NK-92 (cell line): ENCODE measurements around the gene OR52K1.
"Not testable (repeated sequence)": the region's sequence is repeated elsewhere in the genome, so short reads cannot be mapped to it uniquely, and the experiment has no call there.

Source experiments
- DNase-seq: peaks from one replicate; lab custom pipeline; 2025; ENCODE audit not compliant: unreplicated experiment; lab: John Stamatoyannopoulos, UW

Gene OR52K1

GRCh38 chr11:4491405-4491804 is 9.0 kb downstream of the OR52K1 start:
- not testable (repeated sequence) for DNase-seq

- DNase-seq, result no peak
Measured at GRCh38 chr11:4491878-4492606, 9.6 kb downstream of the OR52K1 start.

- DNase-seq, result no peak
Measured at GRCh38 chr11:4493480-4493818, 11.0 kb downstream of the OR52K1 start.

- DNase-seq, result no peak
Measured at GRCh38 chr11:4495487-4495886, 13.0 kb downstream of the OR52K1 start.

DNA sequence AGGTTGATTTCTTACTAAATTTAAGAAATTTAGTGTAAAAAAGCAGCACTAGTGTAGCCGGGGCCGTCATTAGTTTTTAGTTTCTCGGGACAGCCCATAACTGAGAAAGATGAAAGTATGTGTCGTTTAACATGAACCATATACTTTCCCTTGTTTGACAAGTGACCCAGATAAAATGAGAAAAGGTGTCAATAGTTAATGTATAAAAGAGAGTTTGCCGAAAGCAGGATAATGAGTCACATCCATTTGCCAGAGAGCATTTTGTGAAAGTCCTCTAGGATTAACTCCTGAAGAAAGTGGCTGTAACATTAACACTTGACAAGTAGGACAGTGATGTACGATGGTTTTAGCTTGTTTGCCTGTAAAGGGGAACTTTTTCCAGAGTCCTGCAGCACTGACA is 13.5 kb downstream of the OR52K1 start:
- no peak for DNase-seq

DNA sequence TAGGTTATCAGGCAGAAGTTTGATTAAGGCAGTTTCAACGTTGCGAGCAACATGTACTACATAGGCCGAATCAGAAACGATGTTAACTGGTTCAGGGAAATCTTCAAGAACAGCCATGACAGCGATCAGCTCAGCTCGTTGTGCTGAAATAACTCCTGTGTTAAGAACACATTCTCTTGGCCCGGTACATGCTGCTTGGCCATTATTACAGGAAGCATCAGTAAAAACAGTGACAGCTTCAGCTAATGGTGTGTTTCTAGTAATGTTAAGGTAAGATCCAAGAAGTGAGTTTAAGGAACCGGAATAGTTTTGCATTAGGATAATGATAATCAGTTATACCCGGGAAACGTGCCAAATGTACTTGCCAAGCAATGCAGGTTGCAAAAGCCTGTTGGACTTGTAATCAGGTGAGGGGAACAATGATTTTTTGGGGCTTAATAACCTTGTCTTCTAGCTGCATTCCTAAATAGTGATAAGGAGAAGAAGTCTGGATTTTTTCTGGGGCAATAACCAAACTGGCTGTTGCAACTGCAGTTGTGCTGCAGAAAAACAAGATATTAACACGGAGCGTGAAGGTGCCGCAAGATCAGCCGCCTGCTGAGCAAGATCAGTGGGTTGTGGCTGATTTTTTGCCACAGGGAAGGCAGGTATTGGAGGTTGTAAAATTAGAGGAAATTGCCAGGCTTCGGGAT is 14.3 kb downstream of the OR52K1 start:
- no peak for DNase-seq

DNA sequence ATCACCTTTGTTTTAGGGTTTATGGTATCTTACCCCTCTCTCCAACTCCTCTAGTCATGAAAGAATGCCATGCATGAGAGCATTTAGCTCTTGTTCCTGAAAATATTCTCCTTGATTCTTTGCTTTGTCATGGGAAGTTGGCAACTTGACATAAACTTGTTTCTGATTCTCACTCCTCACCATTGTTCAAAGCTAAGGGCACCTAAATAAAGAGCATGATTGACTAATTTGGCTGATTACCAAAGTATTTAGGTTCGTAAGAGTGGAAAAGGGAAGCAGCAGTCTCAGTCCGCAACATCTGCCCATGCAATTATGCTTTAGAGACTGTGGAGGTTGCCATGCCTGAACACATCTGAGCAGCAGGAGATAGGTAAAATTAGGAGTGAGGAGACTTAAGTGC is 26.4 kb downstream of the OR52K1 start:
- DNase-seq, result no peak

- DNase-seq, result no peak
Measured at GRCh38 chr11:4511282-4512245, 29.1 kb downstream of the OR52K1 start.

DNA sequence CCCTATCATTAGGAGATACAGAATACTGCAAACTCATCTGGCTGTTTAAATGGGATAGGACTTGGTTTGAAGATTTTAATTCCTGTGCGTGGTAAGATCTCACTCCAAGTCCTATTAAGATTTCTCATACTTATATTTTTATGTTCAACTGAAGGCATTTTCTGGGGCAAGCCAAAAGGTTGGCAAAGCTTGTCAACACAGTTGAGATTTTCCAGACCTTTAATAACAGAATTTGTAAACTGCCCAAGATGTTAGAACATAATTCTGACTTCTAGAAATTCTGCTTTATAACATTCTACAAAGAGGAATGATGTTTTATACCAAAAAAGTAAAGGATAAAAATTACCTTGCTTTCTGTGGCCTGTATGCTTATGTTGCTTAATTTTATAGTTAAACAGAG is 31.8 kb downstream of the OR52K1 start:
- DNase-seq, result no peak

DNA sequence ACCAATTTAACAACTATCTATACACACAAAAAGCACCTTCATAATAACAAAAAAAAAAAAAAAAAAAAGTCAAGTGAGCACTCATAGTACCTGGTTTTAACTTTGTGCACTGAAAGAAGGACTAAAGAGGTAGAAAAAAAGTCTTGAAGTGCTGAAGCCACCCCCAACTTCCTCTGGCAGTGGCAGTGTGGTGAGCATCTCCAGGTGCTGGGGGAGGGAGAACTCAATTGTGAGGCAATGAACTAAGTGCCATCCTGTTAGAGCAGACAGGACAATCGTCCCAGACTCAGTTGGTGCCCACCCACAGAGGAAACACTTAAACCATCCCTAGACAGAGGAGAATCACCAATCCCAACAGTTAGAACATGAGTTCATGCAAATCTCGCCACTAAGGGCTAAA is 39.9 kb downstream of the OR52K1 start:
- no peak for DNase-seq

DNA sequence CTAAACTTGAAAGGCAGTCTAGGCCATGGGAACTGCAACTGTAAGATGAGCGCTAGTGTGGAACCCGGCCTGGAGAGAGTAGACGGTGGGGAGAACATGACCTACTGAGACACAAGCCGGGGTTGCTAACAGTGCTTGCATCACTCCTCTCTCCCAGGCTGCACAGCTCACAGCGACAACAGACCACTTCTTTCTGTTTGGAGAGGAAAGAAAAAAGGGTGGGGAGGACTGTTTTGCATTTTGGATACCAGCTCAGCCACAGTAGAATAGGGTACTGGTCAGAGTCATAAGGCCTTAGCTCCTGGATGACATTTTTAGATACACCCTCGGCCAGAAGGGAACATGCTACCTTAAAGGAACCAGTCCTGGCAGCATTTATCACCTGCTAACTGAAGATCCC is 40.3 kb downstream of the OR52K1 start:
- DNase-seq, result no peak

DNA sequence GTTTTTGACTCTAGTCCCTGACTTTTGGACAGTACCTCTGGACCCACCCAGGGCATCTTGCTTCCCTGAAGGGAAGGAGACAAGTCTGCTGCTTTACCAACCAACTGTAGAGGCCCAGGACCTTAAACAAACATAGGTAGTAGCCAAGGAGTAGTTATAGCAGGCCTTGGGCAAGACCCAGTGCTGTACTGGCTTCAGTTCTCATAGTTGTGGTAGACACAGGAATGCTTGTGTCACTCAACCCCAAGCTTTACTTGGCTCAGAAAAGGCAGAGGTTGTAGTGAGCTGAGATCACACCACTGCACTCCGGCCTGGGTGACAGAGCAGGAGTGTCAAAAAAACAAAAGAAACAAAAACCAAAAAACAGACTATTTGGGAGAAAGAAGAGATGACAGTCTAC is 41.2 kb downstream of the OR52K1 start:
- DNase-seq, result no peak

DNA sequence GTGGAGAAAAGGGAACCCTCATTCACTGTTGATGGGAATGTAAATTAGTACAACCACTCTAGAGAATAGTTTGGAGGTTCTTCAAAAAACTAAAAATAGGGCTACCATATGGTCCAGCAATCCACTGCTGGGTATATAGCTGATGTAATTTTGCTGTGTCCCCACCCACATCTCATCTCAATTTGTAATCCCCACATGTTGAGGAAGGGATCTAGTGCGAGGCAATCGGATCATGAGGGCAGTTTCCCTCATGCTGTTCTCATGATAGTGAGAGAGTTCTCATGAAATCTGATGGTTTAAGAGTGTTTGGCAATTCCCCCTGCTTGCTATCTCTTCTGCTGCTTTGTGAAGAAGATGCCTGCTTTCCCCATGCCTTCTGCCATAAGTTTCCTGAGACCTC is 45.5 kb downstream of the OR52K1 start:
- no peak for DNase-seq

- DNase-seq, result not testable (repeated sequence)
Measured at GRCh38 chr11:4531686-4532085, 49.2 kb downstream of the OR52K1 start.

GRCh38 chr11:4539603-4540219 is 57.3 kb downstream of the OR52K1 start:
- DNase-seq, result no peak

DNA sequence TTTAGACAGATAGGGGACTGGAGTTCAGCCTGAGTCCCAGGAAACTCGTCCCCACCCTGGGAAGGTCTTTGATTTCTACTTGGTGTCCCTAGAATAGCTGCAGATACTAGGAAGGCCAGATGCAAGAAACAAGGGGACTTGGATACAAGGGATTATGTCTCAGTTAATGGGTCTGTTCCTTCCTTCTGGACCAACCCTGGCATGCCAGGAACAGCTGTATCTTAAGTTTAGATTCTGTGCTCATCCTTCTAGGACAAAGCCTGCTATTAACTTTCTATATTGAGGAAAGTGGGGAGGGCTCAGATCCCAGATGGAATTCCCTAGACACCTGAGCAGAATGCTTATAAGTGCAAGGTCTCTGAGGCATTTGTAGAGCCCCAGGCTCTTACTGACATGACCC is 58.6 kb downstream of the OR52K1 start:
- no peak for DNase-seq
